HCT116 (cell line): ENCODE data around the gene ABCC9. TPM values are rescaled to one million over a fixed set of nuclear protein-coding genes. Genes with fewer than 3 reads are reported as not detected.

Experiments used
- ATAC-seq: fragments of 200-7000 bp; cut with Tn5 transposase; 2 replicates; pipeline ENCODE4 v1.9.1; 2020; ENCODE audit warnings: mild to moderate bottlenecking, moderate library complexity
- BruUV-seq: library from RNA; stranded (reverse); fragments of 400-500 nt; replicated peaks from 2 replicates; lab custom pipeline; 2021; lab: Mats Ljungman, UMichigan
- CTCF ChIA-PET: fragments of 300-600 bp; sonication (Branson Sonifier 250); formaldehyde crosslinking; loops from one replicate; lab custom pipeline; 2021; ENCODE audit warnings: antibody characterized with exemption; lab: Charles Lee
- POLR2A ChIA-PET: fragments of 300-600, 350-600 bp; sonication (Branson Sonifier 250); formaldehyde crosslinking; loops from one replicate; lab custom pipeline; 2021; ENCODE audit warnings: antibody characterized with exemption; lab: Charles Lee
- RAD21 ChIA-PET, 2 experiments: fragments of 300-600 bp; sonication (Branson Sonifier 250); formaldehyde crosslinking; loops; one replicate each; lab custom pipeline; 2023; ENCODE audit warnings: low total read pairs in 2 of 2; ENCODE audit not compliant: uncharacterized antibody in 2 of 2, unreplicated experiment in 2 of 2, low non-redundant PET in 1 of 2; lab: Charles Lee
- DNase-seq: peaks from one replicate; pipeline ENCODE4 v3.0.0-alpha.2; 2010; ENCODE audit warnings: low read depth, low spot score
- H2AFZ ChIP-seq: fragments of 200-600 bp; shearing (Covaris generic), sonication (generic); 2 replicates; pipeline ENCODE4 v1.6.1; 2017; ENCODE audit warnings: low read depth, mixed run types, mixed read lengths, antibody characterized with exemption, low read length; ENCODE audit not compliant: poor library complexity, severe bottlenecking
- H3K27ac ChIP-seq: 2 replicates; pipeline ENCODE4 v1.5.1; 2012; ENCODE audit warnings: low read depth, low read length
- H3K27me3 ChIP-seq: fragments of 200-600 bp; sonication (generic); 2 replicates; pipeline ENCODE4 v1.6.1; 2016; ENCODE audit warnings: mixed run types, low read length, mixed read lengths; ENCODE audit not compliant: insufficient read depth
- H3K36me3 ChIP-seq, 2 experiments: fragments of 200-500 bp in 1 of 2; fragments of 200-600 bp in 1 of 2; sonication (Bioruptor generic) in 1 of 2; sonication (generic) in 1 of 2; 2 replicates each; pipeline versions ENCODE4 v1.5.1 to v1.6.1; 2014 to 2016; ENCODE audit warnings: low read length in 2 of 2, inconsistent platforms in 1 of 2, mixed read lengths in 1 of 2, mixed run types in 1 of 2; ENCODE audit not compliant: insufficient read depth in 2 of 2, control insufficient read depth in 1 of 2
- H3K4me1 ChIP-seq, 2 experiments: fragments of 200-600 bp in 1 of 2; sonication (generic) in 1 of 2; 2 replicates each; pipeline versions ENCODE4 v1.5.1 to v1.6.1; 2012 to 2017; ENCODE audit warnings: low read length in 2 of 2, inconsistent platforms in 1 of 2, mild to moderate bottlenecking in 1 of 2, mixed read lengths in 1 of 2, mixed run types in 1 of 2, moderate library complexity in 1 of 2; ENCODE audit not compliant: insufficient read depth in 2 of 2, control insufficient read depth in 1 of 2
- H3K4me2 ChIP-seq: fragments of 200-600 bp; sonication (generic); 2 replicates; pipeline ENCODE4 v1.6.1; 2017; ENCODE audit warnings: mixed run types, low read length, mixed read lengths
- H3K4me3 ChIP-seq, 2 experiments: fragments of 200-600 bp in 1 of 2; sonication (generic) in 1 of 2; replicated peaks in 1 of 2; 2 replicates each; pipeline ENCODE4 v1.5.1; 2011 to 2016; ENCODE audit warnings: low read length in 2 of 2, control low read depth in 1 of 2, low read depth in 1 of 2, mild to moderate bottlenecking in 1 of 2, mixed read lengths in 1 of 2, mixed run types in 1 of 2
- H3K79me2 ChIP-seq: fragments of 200-600 bp; sonication (generic); 2 replicates; pipeline ENCODE4 v1.6.1; 2017; ENCODE audit warnings: mild to moderate bottlenecking, mixed run types, low read length, moderate library complexity, mixed read lengths; ENCODE audit not compliant: insufficient read depth
- H3K9ac ChIP-seq: fragments of 200-600 bp; sonication (generic); 2 replicates; pipeline ENCODE4 v1.6.1; 2016; ENCODE audit warnings: low read length, mixed read lengths
- H3K9me2 ChIP-seq: fragments of 200-600 bp; sonication (generic), shearing (Covaris generic); 2 replicates; pipeline ENCODE4 v1.6.1; 2017; ENCODE audit warnings: mixed run types, mild to moderate bottlenecking, moderate library complexity; ENCODE audit not compliant: insufficient read depth
- H3K9me3 ChIP-seq, 2 experiments: fragments of 200-500 bp in 1 of 2; fragments of 200-600 bp in 1 of 2; sonication (Bioruptor generic) in 1 of 2; sonication (generic) in 1 of 2; 2 replicates each; pipeline ENCODE4 v1.6.1; 2014 to 2017; ENCODE audit warnings: low read length in 2 of 2, mixed read lengths in 2 of 2, inconsistent platforms in 1 of 2, low read depth in 1 of 2, mild to moderate bottlenecking in 1 of 2, mixed run types in 1 of 2, moderate library complexity in 1 of 2; ENCODE audit not compliant: control insufficient read depth in 1 of 2, insufficient read depth in 1 of 2
- H4K20me1 ChIP-seq: fragments of 200-600 bp; sonication (generic), shearing (Covaris generic); 2 replicates; pipeline ENCODE4 v1.6.1; 2017; ENCODE audit warnings: mixed run types, mild to moderate bottlenecking, moderate library complexity; ENCODE audit not compliant: insufficient read depth
- ATF3 ChIP-seq: IDR thresholded peaks from 2 replicates; pipeline ENCODE4 v1.6.1; 2012
- CBX3 ChIP-seq: IDR thresholded peaks from 2 replicates; pipeline ENCODE4 v1.6.1; 2012; ENCODE audit warnings: low read depth
- CEBPB ChIP-seq: IDR thresholded peaks from 2 replicates; pipeline ENCODE4 v1.6.1; 2012; ENCODE audit warnings: low read depth
- EZH2phosphoT487 ChIP-seq: fragments of 200-600 bp; IDR thresholded peaks from 2 replicates; pipeline ENCODE4 v1.6.1; 2018; ENCODE audit warnings: antibody characterized with exemption, borderline replicate concordance
- FOSL1 ChIP-seq: IDR thresholded peaks from 2 replicates; pipeline ENCODE4 v1.6.1; 2012; ENCODE audit warnings: low read depth
- MAX ChIP-seq: IDR thresholded peaks from 2 replicates; pipeline ENCODE4 v1.6.1; 2012
- REST ChIP-seq: IDR thresholded peaks from 2 replicates; pipeline ENCODE4 v1.6.1; 2012; ENCODE audit warnings: low read depth
- SP1 ChIP-seq: IDR thresholded peaks from 2 replicates; pipeline ENCODE4 v1.6.1; 2012; ENCODE audit warnings: low read depth
- TCF7L2 ChIP-seq: IDR thresholded peaks from 2 replicates; pipeline ENCODE4 v1.7.0; 2011; ENCODE audit warnings: borderline replicate concordance, inconsistent platforms; ENCODE audit not compliant: insufficient read depth, insufficient read length; ENCODE audit errors: extremely low read depth
- ZBTB33 ChIP-seq: IDR thresholded peaks from 2 replicates; pipeline ENCODE4 v1.6.1; 2011; ENCODE audit warnings: mild to moderate bottlenecking, low read length, moderate library complexity; ENCODE audit not compliant: insufficient replicate concordance; ENCODE audit errors: extremely low read depth
- ZFX ChIP-seq: fragments of 450-650 bp; IDR thresholded peaks from 2 replicates; pipeline ENCODE4 v1.6.1; 2017
- ZNF274 ChIP-seq: fragments of 200-500 bp; sonication (Bioruptor generic); IDR thresholded peaks from 2 replicates; pipeline ENCODE4 v1.6.1; 2014; ENCODE audit warnings: mild to moderate bottlenecking, low read depth, low read length, inconsistent platforms
- intact Hi-C: fragments of 100-400 bp; cut with micrococcal nuclease; formaldehyde crosslinking; loops from 2 replicates; pipeline ENCODE4 v1.10.0; 2022
- total RNA-seq: library from RNA; stranded (reverse); gene quantifications from one replicate; pipeline ENCODE4 v1.2.1, GENCODE V29; 2021; ENCODE audit not compliant: unreplicated experiment

Gene ABCC9
- total RNA-seq, 1 experiment from 2014 or later = 0.05 TPM

DNA sequence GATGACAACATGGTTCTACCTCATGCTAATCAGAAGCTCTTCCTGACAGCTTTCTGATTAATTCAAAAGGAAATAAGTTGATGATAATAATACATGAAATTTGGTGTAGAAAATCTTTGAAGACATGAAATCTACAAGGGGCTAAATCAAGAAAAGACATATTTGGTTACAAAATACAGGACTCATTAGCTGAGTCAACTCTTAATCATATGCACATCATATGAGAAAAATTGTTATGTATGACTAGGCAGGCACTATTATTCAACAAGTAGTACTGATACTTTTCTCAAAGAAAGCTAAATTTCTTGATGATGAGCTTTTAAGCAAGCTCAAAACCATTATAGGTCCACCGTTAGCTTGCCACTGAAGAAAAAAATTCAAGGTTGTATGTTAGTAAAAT is 7.1 kb downstream of the ABCC9 start:
- Histone ChIP-seq H3K4me2 (no peak overlapping the region), H3K9ac (no peak overlapping the region), H3K9me2 (no peaks in the 10 kb centered on the region), H3K4me3 (no peak overlapping the region), H3K79me2 (no peaks in the 10 kb centered on the region), H3K27ac (no peak overlapping the region), H4K20me1 (no peaks in the 10 kb centered on the region), H2AFZ (no peak overlapping the region), H3K36me3 (no peaks in the 10 kb centered on the region), H3K4me1 (no peaks in the 10 kb centered on the region), H3K9me3 (no peaks in the 10 kb centered on the region)
- no peak for DNase-seq
- BruUV-seq = no TSS peak
- RAD21 ChIA-PET = no interaction called here
- POLR2A ChIA-PET = no interaction called here
- CTCF ChIA-PET = interaction anchor here (1.0 kb wide), 1 partner anchor 56 kb away, joined by 4 read pairs; no protein-coding TSS in a partner anchor
- no peak for ATAC-seq
- TF ChIP-seq MAX = no peak
- TF ChIP-seq CEBPB = no peak
- no peak for TF ChIP-seq ZBTB33
- TF ChIP-seq SP1 = no peak
- TF ChIP-seq FOSL1 = no peak
- TF ChIP-seq CBX3 = no peak
- TF ChIP-seq EZH2phosphoT487 = no peak
- no peak for TF ChIP-seq ZFX
- TF ChIP-seq TCF7L2 = no peak
- no peak for TF ChIP-seq ZNF274
- no peak for TF ChIP-seq ATF3
- TF ChIP-seq REST = no peak
- TF ChIP-seq, all 23 proteins: peak for 0
- intact Hi-C loops = no loop called here
- H3K27me3 ChIP-seq = no peaks in the 10 kb centered on the region
